DOHH2 (cell line): ENCODE results near the gene MED25.

Experiments used
- H3F3A ChIP-seq: fragments of 200-600 bp; sonication (generic), shearing (Covaris generic); 2 replicates; pipeline ENCODE4 v1.6.0; 2016; ENCODE audit warnings: antibody characterized with exemption, mild to moderate bottlenecking; ENCODE audit not compliant: control insufficient read depth, insufficient read depth
- H3K27ac ChIP-seq: fragments of 200-600 bp; sonication (generic); 2 replicates; pipeline ENCODE4 v1.5.1; 2014; ENCODE audit warnings: low read depth, mild to moderate bottlenecking, low read length, moderate library complexity
- H3K27me3 ChIP-seq: fragments of 200-600 bp; sonication (generic); 2 replicates; pipeline ENCODE4 v1.6.1; 2014; ENCODE audit warnings: mild to moderate bottlenecking, low read length, mixed read lengths; ENCODE audit not compliant: control insufficient read depth
- H3K36me3 ChIP-seq: fragments of 200-600 bp; sonication (generic); 2 replicates; pipeline ENCODE4 v1.6.1; 2014; ENCODE audit warnings: mild to moderate bottlenecking, low read length, moderate library complexity, mixed read lengths; ENCODE audit not compliant: control insufficient read depth
- H3K4me1 ChIP-seq: fragments of 200-600 bp; sonication (generic); 2 replicates; pipeline ENCODE4 v1.6.1; 2014; ENCODE audit warnings: mild to moderate bottlenecking, low read length, mixed read lengths; ENCODE audit not compliant: control insufficient read depth
- H3K4me2 ChIP-seq: fragments of 200-600 bp; sonication (generic); 2 replicates; pipeline ENCODE4 v1.6.0; 2014; ENCODE audit warnings: mild to moderate bottlenecking, low read length, moderate library complexity
- H3K4me3 ChIP-seq: fragments of 200-600 bp; sonication (generic); 2 replicates; pipeline ENCODE4 v1.5.1; 2014; ENCODE audit warnings: mild to moderate bottlenecking, low read length, mixed read lengths
- H3K79me2 ChIP-seq: fragments of 200-600 bp; sonication (generic); 2 replicates; pipeline ENCODE4 v1.6.1; 2014; ENCODE audit warnings: mild to moderate bottlenecking, low read length, mixed read lengths; ENCODE audit not compliant: control insufficient read depth
- H3K9me2 ChIP-seq: fragments of 200-600 bp; sonication (generic); replicated peaks from 2 replicates; pipeline ENCODE4 v1.6.1; 2014; ENCODE audit warnings: mild to moderate bottlenecking, low read length, mixed read lengths; ENCODE audit not compliant: control insufficient read depth
- H3K9me3 ChIP-seq: fragments of 200-600 bp; sonication (generic); 2 replicates; pipeline ENCODE4 v1.6.1; 2014; ENCODE audit warnings: antibody characterized with exemption, low read length, mixed read lengths; ENCODE audit not compliant: control insufficient read depth, insufficient read depth
- H4K20me1 ChIP-seq: fragments of 200-600 bp; sonication (generic); 2 replicates; pipeline ENCODE4 v1.6.0; 2014; ENCODE audit warnings: low read depth, mild to moderate bottlenecking, antibody characterized with exemption, low read length, moderate library complexity; ENCODE audit not compliant: control insufficient read depth, insufficient read depth
- CTCF ChIP-seq: fragments of 200-600 bp; sonication (generic); IDR thresholded peaks from one replicate; pipeline ENCODE4 v1.5.1; 2014; ENCODE audit warnings: antibody characterized with exemption, mild to moderate bottlenecking, low read depth, low read length; ENCODE audit not compliant: poor library complexity, severe bottlenecking
- EZH2phosphoT487 ChIP-seq: fragments of 200-600 bp; sonication (generic); IDR thresholded peaks from 2 replicates; pipeline ENCODE4 v1.6.1; 2017; ENCODE audit warnings: borderline replicate concordance, mild to moderate bottlenecking, antibody characterized with exemption, low read length, moderate library complexity, mixed read lengths

MED25 gene

DNA sequence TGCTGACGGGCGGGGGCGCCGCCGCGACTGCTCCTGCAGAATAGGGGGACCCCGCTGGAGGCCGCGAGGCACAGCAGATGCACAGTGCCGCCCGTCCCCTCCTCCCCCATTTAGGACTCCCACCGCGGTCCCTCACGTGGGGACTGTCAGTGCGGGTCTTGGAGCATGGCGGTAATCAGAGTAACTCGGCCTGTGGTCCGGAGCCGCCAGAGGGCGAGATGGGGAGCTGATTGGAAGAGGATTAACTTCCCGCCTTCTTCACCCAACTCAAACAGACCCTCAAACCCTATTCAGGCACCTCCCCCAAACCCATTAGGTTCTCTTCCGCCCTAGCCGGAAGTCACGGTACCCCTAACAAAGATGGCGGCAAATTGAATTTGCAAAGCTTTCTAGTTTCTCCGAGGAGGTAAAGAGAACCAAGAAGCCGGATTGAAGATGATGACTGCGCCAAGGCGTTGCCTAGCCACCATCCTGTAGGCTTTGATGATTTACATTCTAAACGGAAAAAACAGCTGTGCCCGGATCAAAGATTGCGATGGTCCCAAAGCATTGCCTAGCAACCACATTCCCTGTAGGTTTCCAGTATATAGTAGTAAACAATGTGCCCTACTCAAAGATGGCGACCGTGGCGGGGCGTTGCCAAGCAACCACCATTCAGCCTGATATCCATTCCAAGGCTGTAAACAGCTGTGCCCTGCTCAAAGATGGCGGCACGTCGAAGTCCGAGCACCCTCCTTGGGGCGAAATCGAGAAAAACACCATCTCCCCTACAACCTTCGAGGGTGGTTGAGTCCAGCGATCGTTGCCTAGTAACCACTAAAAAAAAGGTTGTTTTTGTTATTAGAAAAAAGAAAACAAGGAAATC, 4.9 kb upstream of the MED25 start, which contains the start of gene FUZ:
TSS of gene FUZ (minus strand) at position 296 of the 865 bp plus-strand sequence. CDS start at position 110, 186 bp downstream.
- TF ChIP-seq CTCF (peak; percentile 72), EZH2phosphoT487 (no peak)
- H4K20me1 ChIP-seq: peaks cover 3% of the 10 kb centered on the region
- no peaks in the 10 kb centered on the region for H3K9me2 ChIP-seq
- H3F3A ChIP-seq: peaks cover 13% of the 10 kb centered on the region; the same call in 1 of the 2 replicates
- no peaks in the 10 kb centered on the region for H3K9me3 ChIP-seq
- no peaks in the 10 kb centered on the region for H3K27me3 ChIP-seq
- H3K4me1 ChIP-seq: peaks cover 42% of the 10 kb centered on the region
- peaks cover 7% of the 10 kb centered on the region for H3K79me2 ChIP-seq
- H3K4me2 ChIP-seq: peak within 1 kb of the TSS; percentile 83
- H3K36me3 ChIP-seq: peaks cover 12% of the 10 kb centered on the region
- H3K4me3 ChIP-seq: peak within 1 kb of the TSS; percentile 87
- peak within 1 kb of the TSS; percentile 60 for H3K27ac ChIP-seq

DNA sequence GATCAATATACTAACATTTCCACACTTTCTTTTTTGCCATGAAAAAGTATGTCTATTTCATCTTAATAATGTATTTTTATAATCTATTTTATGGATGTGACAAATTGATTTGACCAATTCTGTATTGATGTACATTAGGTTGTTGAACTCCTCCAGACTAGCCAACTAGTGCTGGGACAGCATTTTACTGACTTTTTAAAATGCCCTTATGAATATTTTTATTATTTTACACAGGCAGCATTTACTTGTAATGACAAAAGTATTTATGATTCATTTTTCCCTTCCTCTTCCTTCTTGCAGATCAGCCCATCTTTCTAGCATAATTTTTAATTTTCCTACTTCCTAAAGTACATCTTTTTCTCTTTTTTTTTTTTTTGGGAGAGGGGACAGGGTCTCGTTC, 4.1 kb upstream of the MED25 start:
- H3K4me2 ChIP-seq: peak overlapping the region; percentile 83
- H3K9me3 ChIP-seq: no peaks in the 10 kb centered on the region
- H3K4me1 ChIP-seq: peaks cover 34% of the 10 kb centered on the region
- TF ChIP-seq CTCF: no peak
- no peak for TF ChIP-seq EZH2phosphoT487
- H4K20me1 ChIP-seq: no peaks in the 10 kb centered on the region
- H3F3A ChIP-seq: peaks cover 13% of the 10 kb centered on the region; the same call in 1 of the 2 replicates
- H3K36me3 ChIP-seq: peaks cover 14% of the 10 kb centered on the region
- no peaks in the 10 kb centered on the region for H3K27me3 ChIP-seq
- peak overlapping the region; percentile 87 for H3K4me3 ChIP-seq
- H3K79me2 ChIP-seq: peaks cover 15% of the 10 kb centered on the region
- peak overlapping the region; percentile 27; the same call in 1 of the 2 replicates for H3K27ac ChIP-seq
- no peaks in the 10 kb centered on the region for H3K9me2 ChIP-seq

DNA sequence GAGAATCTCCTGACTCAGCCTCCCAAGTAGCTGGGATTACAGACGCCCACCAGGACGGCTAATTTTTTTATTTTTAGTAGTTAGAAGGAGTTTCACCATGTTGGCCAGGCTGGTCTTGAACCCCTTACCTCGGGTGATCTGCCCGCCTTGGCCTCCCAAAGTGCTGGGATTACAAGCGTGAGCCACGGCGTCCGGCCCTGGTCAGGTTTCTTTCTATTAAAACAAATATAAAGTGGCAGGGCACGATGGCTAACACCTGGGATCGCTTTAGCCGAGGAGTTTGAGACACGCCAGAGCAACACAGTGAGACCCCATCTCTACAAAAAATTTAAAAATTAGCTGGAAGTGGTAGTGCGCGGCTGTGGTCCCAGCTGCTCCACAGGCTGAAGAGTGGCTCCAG, 1.5 kb upstream of the MED25 start:
- no peaks in the 10 kb centered on the region for H3K9me2 ChIP-seq
- H4K20me1 ChIP-seq: no peaks in the 10 kb centered on the region
- H3K27ac ChIP-seq: no peak overlapping the region
- no peak overlapping the region for H3K4me3 ChIP-seq
- no peaks in the 10 kb centered on the region for H3K9me3 ChIP-seq
- no peak overlapping the region for H3K4me2 ChIP-seq
- H3F3A ChIP-seq: peaks cover 13% of the 10 kb centered on the region; the same call in 1 of the 2 replicates
- H3K36me3 ChIP-seq: peaks cover 30% of the 10 kb centered on the region
- TF ChIP-seq EZH2phosphoT487 (no peak), CTCF (no peak)
- H3K27me3 ChIP-seq: no peaks in the 10 kb centered on the region
- peaks cover 50% of the 10 kb centered on the region for H3K4me1 ChIP-seq
- peaks cover 41% of the 10 kb centered on the region for H3K79me2 ChIP-seq
